ENCODE measurements around the gene SP100.
"Not testable (repeated sequence)": the region's sequence is repeated elsewhere in the genome, so short reads cannot be mapped to it uniquely, and the experiment has no call there.

Gene SP100

DNA sequence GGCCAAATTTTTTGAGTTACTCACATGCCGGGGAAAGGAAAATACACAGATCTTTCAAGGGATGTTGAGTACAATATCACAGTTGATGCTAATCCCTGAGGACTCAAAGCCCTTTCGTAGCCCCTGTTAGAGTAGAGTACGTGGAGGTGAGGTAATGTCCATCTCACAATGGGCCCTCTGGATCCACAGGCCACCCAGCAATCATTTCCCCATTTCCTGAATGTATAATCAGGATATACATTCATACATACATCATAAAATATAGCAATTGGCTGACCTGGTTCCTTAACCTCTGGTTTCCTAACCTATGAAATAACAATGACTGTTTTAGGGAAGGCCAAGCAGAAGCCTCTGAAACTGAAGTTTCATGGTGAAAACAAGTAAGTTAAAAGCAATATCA lies 10.2 kb upstream of the SP100 start:
- H3K36me3 ChIP-seq: peaks cover 13 to 56% (median 31%) of the 10 kb centered on the region in 11 experiments
- peaks cover 1 to 25% (median 5%) of the 10 kb centered on the region in 10 experiments; a peak in 19 of 20 replicates for H3K4me1 ChIP-seq
- H3K9me3 ChIP-seq (replicated peaks in 1 of 11): no peaks in the 10 kb centered on the region; a peak in 2 of 22 replicates
- no peak for TF ChIP-seq Cebpa-rat (IDR thresholded peaks at IDR 0.05)
- H3K27ac ChIP-seq: no peak overlapping the region
- no peak overlapping the region for H3K4me2 ChIP-seq
- no peak overlapping the region for H3K4me3 ChIP-seq
- no peaks in the 10 kb centered on the region for H4K20me1 ChIP-seq
- no peak overlapping the region for H3K9ac ChIP-seq
- H3K27me3 ChIP-seq: no peaks in the 10 kb centered on the region

DNA sequence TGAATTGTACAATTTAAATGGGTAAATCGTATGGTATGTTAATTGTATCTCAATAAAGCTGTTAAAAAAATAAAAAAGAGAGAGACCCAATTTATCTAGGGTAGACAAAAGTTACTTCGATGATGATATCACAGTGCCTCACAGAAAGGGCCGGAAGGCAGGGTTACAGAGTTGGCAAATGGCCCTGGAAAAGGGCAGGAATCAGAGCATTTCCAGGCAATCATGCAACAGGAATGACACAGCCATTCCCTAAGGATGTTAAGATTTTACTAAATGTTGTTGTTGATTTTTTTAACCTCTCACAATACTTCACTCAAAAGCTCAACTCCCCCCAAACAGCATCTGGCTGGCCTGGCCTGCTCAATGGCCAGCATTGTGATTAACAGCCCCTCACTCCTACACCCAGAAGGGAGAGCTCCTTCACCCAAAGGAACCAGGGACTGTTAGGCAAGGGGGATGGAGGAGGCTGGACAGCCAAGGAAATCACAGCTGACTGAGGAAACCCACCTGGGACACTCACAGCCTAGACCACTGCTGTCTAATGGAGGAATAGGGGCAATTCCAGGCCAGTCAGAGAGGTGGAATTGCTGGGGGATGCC lies 7.7 kb upstream of the SP100 start:
- Histone ChIP-seq H3K27me3 (no peaks in the 10 kb centered on the region), H4K20me1 (no peaks in the 10 kb centered on the region), H3K4me1 (peaks cover 17 to 44% (median 22%) of the 10 kb centered on the region in 10 experiments), H3K4me2 (peak overlapping the region in 2 of 11 experiments; percentile 96 to 98; a peak in 3 of 22 replicates), H3K36me3 (peaks cover 7 to 39% (median 23%) of the 10 kb centered on the region in 11 experiments; a peak in 20 of 22 replicates), H3K27ac (no peak overlapping the region), H3K9me3 (replicated peaks in 1 of 11) (no peaks in the 10 kb centered on the region; a peak in 2 of 22 replicates), H3K9ac (no peak overlapping the region), H3K4me3 (no peak overlapping the region)
- TF ChIP-seq Cebpa-rat (IDR thresholded peaks at IDR 0.05): no peak

DNA sequence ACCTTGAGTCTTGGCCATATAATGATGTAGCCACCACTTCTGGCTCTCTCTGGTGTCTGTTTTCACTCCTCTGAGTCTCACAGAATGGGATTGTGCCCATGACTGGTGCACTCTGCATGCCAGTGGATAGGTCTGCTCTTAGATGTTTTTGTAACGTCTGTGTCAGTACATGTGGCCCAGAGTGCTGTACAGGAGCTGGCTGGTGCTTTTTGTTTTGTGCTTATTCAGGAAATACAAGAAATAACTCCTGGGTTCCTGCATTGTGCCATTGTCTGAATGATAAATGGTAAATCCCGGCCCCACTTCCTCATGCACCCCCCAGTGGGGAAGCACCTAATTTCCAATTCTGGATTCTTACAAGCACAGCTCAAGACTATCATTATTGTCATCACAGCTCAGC lies 6.7 kb upstream of the SP100 start:
- H3K4me1 ChIP-seq: peaks cover 17 to 54% (median 27%) of the 10 kb centered on the region in 10 experiments
- H4K20me1 ChIP-seq; H3K9ac ChIP-seq; H3K27me3 ChIP-seq; H3K4me3 ChIP-seq; H3K27ac ChIP-seq; H3K9me3 ChIP-seq (replicated peaks in 1 of 11): not testable (repeated sequence)
- peaks cover 0 to 30% (median 15%) of the 10 kb centered on the region in 11 experiments; a peak in 12 of 22 replicates for H3K36me3 ChIP-seq
- H3K4me2 ChIP-seq: peak overlapping the region in 3 of 11 experiments; percentile 40 to 98 (median 96); a peak in 6 of 22 replicates

DNA sequence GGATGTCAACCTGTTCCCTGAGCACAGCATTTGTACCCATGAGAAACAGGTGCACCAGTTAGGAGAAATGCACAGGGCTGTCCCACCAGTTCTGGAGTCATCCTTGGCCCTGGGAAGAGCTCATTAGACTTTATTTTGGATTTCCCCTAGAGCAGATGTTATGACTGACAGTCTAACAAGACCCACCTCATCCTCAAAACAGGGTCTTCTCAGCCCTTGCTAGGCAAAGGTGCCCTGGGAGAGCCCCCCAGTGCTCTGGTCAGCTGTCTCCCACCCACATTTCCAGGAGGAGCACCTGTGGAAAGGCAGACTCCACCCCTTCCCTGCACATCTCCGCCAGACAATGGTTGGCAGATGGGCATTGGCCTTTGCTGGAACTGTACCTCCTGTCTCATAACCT lies 5.7 kb upstream of the SP100 start:
- H3K9ac ChIP-seq: no peak overlapping the region
- no peaks in the 10 kb centered on the region for H4K20me1 ChIP-seq
- no peak for TF ChIP-seq Cebpa-rat (IDR thresholded peaks at IDR 0.05)
- H3K4me3 ChIP-seq: 0 out of 20 replicates have a peak overlapping the region, but pooled peaks of 1 of the 10 experiments have one; percentile 65
- H3K4me1 ChIP-seq: peaks cover 20 to 63% (median 35%) of the 10 kb centered on the region in 10 experiments
- peaks cover 0 to 20% (median 5%) of the 10 kb centered on the region in 11 experiments; a peak in 10 of 22 replicates for H3K36me3 ChIP-seq
- H3K9me3 ChIP-seq (replicated peaks in 1 of 11): no peaks in the 10 kb centered on the region; a peak in 1 of 22 replicates
- no peaks in the 10 kb centered on the region for H3K27me3 ChIP-seq
- no peak overlapping the region for H3K27ac ChIP-seq
- H3K4me2 ChIP-seq: peak overlapping the region in 8 of 11 experiments; percentile 78 to 98 (median 94); a peak in 12 of 22 replicates

DNA sequence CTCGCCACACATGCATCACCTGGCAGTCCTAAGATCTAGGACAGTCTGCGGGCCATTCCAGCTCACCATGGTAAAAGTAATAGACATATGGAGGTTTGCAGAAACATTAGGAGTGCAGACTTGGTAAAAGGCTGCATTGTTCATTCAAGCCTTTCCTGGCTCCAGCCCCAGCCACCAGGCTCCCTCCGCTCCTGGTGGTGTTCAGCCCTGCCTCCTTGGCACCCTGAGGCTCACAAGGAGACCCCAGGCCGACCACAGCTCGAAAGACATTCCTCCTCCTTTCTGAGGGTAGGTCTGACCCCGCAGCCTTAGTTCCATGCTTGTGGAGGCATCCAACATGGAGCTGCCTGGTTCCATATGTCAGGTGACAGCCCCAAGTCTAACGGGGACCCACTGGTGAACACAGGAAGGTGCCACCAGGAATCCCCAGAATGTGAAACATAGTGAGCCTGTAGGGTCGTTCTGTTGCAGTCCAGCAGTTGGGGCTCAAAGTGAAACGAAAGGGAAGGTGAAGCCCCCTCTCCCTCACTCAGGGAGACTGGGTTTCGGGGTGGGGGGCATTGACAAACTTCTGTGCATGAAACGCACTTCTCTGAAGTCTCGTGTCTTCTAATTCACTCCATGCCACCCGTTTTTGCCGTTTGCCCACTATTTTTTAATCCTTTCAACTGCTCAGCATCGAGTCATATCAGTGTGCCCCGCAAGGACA lies 5.0 kb upstream of the SP100 start:
- Histone ChIP-seq H3K9ac (peak overlapping the region; percentile 86 to 93 (median 88)), H3K27me3 (no peaks in the 10 kb centered on the region), H4K20me1 (no peaks in the 10 kb centered on the region), H3K36me3 (peaks cover 0 to 13% (median 0%) of the 10 kb centered on the region in 11 experiments; a peak in 4 of 22 replicates), H3K4me3 (peak overlapping the region; percentile 65 to 77 (median 68)), H3K27ac (peak overlapping the region; percentile 79 to 94 (median 88)), H3K4me2 (peak overlapping the region; percentile 78 to 98 (median 94)), H3K9me3 (replicated peaks in 1 of 11) (no peaks in the 10 kb centered on the region; a peak in 1 of 22 replicates), H3K4me1 (peaks cover 27 to 70% (median 41%) of the 10 kb centered on the region in 10 experiments)
- TF ChIP-seq Cebpa-rat (IDR thresholded peaks at IDR 0.05): no peak

DNA sequence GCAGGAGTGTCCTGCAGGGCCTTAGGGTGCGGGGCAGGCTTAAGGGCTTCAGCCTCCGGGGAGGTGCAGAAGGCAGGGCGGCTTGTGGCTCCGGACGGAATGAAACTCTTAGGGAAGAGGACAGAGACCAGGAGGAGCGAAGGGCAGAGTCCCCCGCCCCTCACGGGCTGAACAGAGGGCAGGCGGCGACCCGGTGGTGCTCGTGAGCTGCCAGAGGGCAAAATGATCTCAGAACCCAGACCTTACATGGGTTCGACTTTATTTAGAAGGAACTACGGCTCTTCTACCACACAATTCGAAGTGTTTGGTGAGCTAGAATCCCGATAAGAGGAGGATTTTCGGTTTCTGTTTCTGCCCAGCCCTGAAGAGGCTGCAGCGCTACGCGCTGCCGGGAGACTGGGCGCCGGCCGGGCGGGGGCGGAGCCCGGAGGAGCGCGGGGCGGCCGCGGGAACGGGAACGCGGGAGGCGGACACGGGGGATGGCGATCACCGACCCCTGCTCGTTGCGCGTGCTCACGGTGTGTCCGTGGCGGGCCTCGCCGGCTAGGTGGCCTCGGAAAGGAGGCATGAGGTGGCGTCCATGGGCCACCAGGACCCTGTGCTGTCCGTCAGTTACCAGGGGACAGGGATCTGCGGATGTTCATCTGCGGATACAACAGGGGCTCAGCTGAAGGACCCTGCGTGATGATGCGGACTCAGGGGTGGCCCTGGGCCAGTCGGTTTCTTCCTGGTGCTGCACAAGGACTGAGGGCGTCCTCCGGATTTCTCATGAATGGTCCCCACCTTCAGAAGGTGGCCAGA lies 4.2 kb upstream of the SP100 start:
- TF ChIP-seq Cebpa-rat (IDR thresholded peaks at IDR 0.05): no peak
- H3K27me3 ChIP-seq: no peaks in the 10 kb centered on the region
- no peaks in the 10 kb centered on the region; a peak in 1 of 22 replicates for H3K9me3 ChIP-seq (replicated peaks in 1 of 11)
- H3K4me1 ChIP-seq: peaks cover 29 to 70% (median 41%) of the 10 kb centered on the region in 10 experiments
- peak overlapping the region; percentile 78 to 98 (median 94) for H3K4me2 ChIP-seq
- peak overlapping the region; percentile 65 to 77 (median 68) for H3K4me3 ChIP-seq
- H3K27ac ChIP-seq: peak overlapping the region; percentile 79 to 94 (median 88)
- no peaks in the 10 kb centered on the region for H4K20me1 ChIP-seq
- peaks cover 0 to 5% (median 0%) of the 10 kb centered on the region in 11 experiments; a peak in 1 of 22 replicates for H3K36me3 ChIP-seq
- peak overlapping the region; percentile 86 to 93 (median 88) for H3K9ac ChIP-seq

DNA sequence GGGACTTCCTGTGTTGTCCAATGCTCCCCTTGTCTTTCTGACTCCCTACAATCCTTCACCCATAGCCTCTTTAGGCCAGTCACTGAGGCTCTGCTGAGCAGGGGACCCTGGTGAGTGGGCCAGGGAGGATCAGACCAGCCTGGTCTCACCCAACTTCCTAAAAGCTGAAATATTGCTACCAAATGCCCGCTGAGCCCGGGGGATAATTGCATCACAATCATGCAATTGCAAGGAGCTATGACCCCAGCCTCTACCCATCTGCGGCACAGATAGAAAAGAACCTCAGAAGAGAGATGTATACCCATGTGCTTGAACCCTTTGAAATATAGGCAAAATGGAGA lies 3.7 kb upstream of the SP100 start:
- Histone ChIP-seq H3K4me1 (peaks cover 34 to 70% (median 43%) of the 10 kb centered on the region in 10 experiments), H4K20me1 (peaks cover 0 to under 1% (median 0%) of the 10 kb centered on the region in 11 experiments; a peak in 1 of 22 replicates), H3K9me3 (replicated peaks in 1 of 11) (no peaks in the 10 kb centered on the region; a peak in 1 of 22 replicates), H3K4me2 (peak overlapping the region; percentile 78 to 98 (median 94)), H3K36me3 (no peaks in the 10 kb centered on the region), H3K27ac (peak overlapping the region; percentile 79 to 94 (median 88); a peak in 21 of 22 replicates), H3K4me3 (peak overlapping the region; percentile 65 to 77 (median 68)), H3K9ac (peak overlapping the region; percentile 86 to 93 (median 88)), H3K27me3 (no peaks in the 10 kb centered on the region)
- peak in 1 of 11 experiments; percentile 41; a peak in 2 of 22 replicates for TF ChIP-seq Cebpa-rat (IDR thresholded peaks at IDR 0.05)

DNA sequence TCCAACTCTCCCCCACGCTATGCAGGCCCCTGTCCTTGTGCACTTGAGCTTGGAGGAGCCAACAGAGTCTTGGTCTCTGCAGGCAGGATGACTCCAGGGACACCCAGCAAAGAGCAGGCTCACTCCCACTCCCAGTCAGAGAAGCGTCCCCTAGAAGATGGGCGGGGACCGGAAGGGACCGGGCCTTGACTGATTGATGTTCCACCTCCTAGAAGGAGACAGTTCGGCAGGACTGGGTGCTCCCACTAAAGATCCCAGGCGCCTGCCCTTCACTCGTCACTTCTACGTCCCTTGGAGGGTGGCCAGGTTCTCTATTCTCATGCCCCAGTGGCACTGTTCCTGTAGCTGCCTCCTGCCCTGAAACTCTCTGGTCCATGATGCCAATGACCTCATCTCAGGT lies 3.2 kb upstream of the SP100 start:
- Histone ChIP-seq H3K4me2 (peak overlapping the region; percentile 78 to 98 (median 94)), H4K20me1 (peaks cover 0 to 5% (median 0%) of the 10 kb centered on the region in 11 experiments; a peak in 4 of 22 replicates), H3K36me3 (no peaks in the 10 kb centered on the region), H3K9ac (peak overlapping the region in 3 of 11 experiments; percentile 88 to 92 (median 88); a peak in 2 of 22 replicates), H3K27me3 (no peaks in the 10 kb centered on the region), H3K4me1 (peaks cover 39 to 75% (median 48%) of the 10 kb centered on the region in 10 experiments), H3K27ac (peak overlapping the region in 7 of 11 experiments; percentile 85 to 94 (median 89); a peak in 9 of 22 replicates), H3K4me3 (peak overlapping the region in 1 of 10 experiments; percentile 74; a peak in 3 of 20 replicates), H3K9me3 (replicated peaks in 1 of 11) (no peaks in the 10 kb centered on the region)
- TF ChIP-seq Cebpa-rat (IDR thresholded peaks at IDR 0.05): no peak
